GM10266 (cell line): ENCODE measurements around the gene CCL8.

ENCODE experiments used
- DNase-seq: peaks from one replicate; pipeline ENCODE4 v3.0.0; 2012; ENCODE audit errors: extremely low spot score
- CTCF ChIP-seq: IDR thresholded peaks from 2 replicates; pipeline ENCODE4 v1.5.1; 2012; ENCODE audit warnings: mild to moderate bottlenecking, low read depth; ENCODE audit not compliant: control insufficient read depth, insufficient read depth; ENCODE audit errors: missing control alignments

Gene CCL8

DNA sequence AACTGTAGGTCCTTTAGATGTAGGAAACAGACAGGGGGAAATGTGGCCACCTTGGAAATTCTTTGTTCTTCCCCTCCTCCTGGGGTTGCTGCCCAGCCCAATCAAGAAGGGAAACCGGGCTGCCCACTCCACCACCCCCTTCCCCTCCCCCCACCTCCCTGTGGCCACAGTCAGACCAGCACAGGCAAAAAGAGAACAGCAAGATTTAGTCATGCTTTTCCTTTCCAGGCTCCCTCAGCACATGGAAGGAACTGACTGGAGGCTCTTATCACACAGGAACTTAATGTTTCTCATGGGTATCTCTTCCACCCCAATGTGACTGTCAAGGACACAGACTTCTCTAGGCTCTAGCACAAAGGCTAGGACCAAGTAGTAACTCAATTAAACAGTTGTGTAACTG lies 46.8 kb downstream of the CCL8 start:
- TF ChIP-seq CTCF = no peak
- DNase-seq = no peak

- DNase-seq = no peak
- no peak for TF ChIP-seq CTCF
Measured at GRCh38 chr17:34366529-34367107, 47.4 kb downstream of the CCL8 start.

- TF ChIP-seq CTCF = no peak
- DNase-seq = no peak
Measured at GRCh38 chr17:34367486-34368195, 48.4 kb downstream of the CCL8 start.

DNA sequence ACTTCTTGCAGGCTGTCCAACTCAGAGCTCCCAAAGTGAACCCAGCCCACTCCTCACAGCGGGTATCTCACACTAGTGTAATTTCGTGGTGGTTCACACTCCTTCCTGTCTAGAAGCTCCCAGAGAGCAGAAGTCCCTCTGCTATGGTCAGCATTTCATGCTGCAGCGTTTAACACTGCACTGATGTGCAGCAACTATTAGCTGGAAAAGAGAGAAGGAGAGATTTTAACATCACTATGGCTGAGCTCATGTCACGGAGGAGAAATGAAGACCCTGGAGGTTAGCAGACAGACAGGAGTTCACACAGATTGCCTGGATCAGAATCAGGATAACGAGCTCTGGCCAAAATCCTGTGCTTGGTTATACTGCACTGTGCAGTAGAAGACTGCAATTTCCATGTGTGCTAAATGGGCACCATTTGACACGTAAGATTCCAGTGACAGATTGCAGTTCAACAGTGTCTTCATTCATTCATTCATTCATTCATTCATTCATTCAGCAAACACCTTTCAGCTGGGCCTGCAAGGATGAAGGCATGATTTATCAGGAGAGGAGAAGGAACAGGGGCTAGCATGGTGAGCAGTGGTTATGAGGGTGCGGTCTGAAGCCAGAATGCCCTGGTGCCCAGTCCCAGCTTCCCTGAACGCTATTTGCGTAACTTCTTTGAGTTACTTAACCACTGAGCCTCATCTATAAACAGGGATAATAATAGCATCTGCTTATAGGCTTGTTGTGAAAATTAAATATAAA lies 49.1 kb downstream of the CCL8 start:
- TF ChIP-seq CTCF = no peak
- DNase-seq = no peak

- DNase-seq = no peak
- no peak for TF ChIP-seq CTCF
Measured at GRCh38 chr17:34368946-34369500, 49.8 kb downstream of the CCL8 start.

DNA sequence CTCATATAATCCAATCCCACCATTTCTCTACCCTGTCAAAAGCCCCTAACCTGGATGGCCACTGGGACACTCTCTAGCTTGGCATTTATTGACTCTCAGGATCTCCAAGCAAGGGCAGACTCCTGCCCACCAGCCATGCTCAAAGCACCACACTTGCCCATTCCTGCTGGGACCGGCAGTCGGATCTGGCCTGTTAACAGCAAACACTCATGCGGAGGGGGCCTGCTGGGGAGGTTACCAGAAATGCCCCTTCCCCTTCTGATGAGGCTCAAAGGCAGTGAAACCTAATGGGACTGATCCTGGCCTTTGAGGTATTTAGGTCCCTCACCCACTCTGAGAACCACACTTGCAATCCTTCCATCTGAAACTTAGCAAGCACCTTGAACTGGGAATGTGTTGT lies 50.3 kb downstream of the CCL8 start:
- no peak for TF ChIP-seq CTCF
- DNase-seq = no peak

DNA sequence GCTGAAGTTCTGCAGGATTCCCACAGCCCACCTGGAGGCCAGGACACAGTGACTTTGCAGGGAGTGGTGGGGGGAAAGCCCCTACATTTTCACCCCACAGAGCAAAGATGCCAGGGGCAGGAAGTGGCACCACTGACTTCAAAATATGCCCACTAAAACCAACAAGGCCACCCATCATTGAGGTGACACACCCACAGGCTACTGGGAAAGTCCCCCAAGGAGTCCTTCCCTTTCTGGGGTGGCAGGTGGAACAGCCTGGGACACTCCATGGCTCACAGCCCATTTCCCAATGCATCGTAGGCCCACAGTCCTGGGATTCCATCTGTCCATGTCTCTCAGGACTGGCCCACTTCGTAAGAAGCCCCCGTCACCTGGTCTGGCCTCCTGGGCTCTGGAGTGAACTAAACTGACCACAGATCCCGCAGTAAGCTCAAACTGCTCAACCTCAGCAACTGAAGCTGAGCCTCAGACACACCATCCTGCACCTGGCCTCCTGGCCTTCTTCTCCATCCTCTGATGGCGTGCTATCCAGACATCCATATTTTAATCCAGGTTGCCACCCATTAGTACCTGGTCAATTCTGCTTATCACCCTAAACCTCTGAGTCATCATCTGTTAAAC lies 51.3 kb downstream of the CCL8 start:
- no peak for DNase-seq
- TF ChIP-seq CTCF = no peak
